ENCODE results near the gene PHF21B. TPM values are rescaled to one million over a fixed set of nuclear protein-coding genes. Genes with fewer than 3 reads are reported as not detected.
"Not testable (repeated sequence)": the region's sequence is repeated elsewhere in the genome, so short reads cannot be mapped to it uniquely, and the experiment has no call there.

Gene PHF21B
- 8.6 TPM for total RNA-seq

- FAIRE-seq (no peak), DNase-seq (ENCODE audit: low spot score in 2 of 2) (peak; percentile 77 to 85)
Measured at GRCh38 chr22:45009606-45010531, at the start of gene PHF21B. Gene PHF21B, minus strand, starts transcription at chr22:45010005. Its CDS starts 456 bp downstream, at chr22:45009549.

DNA sequence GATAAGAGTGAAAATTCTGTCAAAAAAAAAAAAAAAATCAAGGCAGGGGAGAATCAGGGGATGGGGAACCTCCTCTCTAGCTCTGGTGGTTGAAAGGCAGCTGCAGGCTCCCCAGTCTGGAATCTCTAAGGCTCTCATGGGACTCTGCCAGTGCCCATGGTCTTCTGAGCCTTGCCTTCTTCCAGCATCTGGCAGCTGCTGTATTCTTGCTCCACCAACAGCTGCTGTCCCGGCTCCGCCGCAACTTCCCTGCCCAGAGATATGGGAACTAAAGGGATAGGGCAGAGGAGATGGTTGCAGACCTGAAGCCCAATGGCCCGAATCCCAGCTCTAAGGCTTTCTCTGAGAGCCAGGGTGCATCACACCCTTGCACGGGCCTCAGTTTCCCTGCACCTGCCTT lies 49.5 kb upstream of the PHF21B start:
- FAIRE-seq, result no peak
- DNase-seq (ENCODE audit: low spot score in 2 of 2), result no peak

DNA sequence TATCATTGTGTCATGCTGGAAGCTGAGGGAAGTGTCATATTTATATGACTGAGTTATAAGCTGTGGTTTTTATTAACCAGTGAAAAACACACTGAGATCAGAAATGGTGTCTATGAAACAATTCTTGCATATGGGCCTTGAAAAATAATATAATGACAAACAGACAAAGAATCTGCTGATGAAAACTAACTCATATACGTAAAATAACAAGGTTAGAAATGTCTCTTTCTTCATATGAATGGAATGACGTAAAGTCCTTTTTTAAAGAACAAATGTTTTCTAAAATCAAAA lies 48.8 kb upstream of the PHF21B start:
- FAIRE-seq, result no peak
- no peak for DNase-seq (ENCODE audit: low spot score in 2 of 2)

- no peak for FAIRE-seq
Measured at GRCh38 chr22:45055936-45056335, 46.1 kb upstream of the PHF21B start.

DNA sequence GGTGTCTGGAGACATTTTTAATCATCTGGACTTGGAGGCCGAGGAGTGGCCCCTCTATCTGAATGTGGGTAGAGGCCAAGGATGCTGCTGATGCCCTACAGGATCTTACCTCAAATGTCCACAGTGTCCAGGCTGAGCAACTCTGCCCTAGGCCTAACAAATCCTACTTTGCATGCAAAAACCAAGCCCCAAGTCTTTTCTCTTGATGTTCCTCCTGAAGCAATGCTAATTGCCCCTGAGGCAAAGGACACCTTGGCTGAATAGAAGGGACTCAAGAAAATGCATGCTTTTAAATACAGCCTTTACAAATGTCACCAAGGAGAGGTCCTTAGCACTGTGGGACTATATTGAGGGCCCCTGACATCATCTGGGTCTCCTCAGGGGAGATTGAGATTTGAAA lies 43.8 kb upstream of the PHF21B start:
- no peak for FAIRE-seq
- DNase-seq (ENCODE audit: low spot score in 2 of 2), result no peak

More at GRCh38 chr22:45055936-45056335, 46.1 kb upstream of the PHF21B start:
- no peak for DNase-seq (ENCODE audit: low spot score in 2 of 2)

- FAIRE-seq (no peak), DNase-seq (ENCODE audit: low spot score in 2 of 2) (no peak)
Measured at GRCh38 chr22:45053094-45053493, 43.3 kb upstream of the PHF21B start.

DNA sequence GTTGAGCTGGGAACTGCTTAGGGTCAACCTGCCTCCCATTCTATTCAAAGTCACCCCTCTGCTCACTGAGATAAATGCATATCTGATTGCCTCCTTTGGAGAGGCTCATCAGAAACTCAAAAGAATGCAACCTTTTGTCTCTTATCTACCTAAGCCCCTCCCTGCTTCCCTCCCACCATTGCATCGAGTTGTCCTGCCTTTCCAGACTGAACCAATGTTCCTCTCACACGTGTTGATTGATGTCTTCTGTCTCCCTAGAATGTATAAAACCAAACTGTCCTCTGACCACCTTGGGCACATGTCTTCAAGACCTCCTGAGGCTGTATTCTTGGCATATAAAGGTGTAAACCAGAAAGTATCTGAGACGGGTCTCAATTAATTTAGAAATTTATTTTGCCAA lies 42.9 kb upstream of the PHF21B start:
- not testable (repeated sequence) for DNase-seq (ENCODE audit: low spot score in 2 of 2); FAIRE-seq

- no peak for FAIRE-seq
- no peak for DNase-seq (ENCODE audit: low spot score in 2 of 2)
Measured at GRCh38 chr22:45051946-45052345, 42.1 kb upstream of the PHF21B start.

DNA sequence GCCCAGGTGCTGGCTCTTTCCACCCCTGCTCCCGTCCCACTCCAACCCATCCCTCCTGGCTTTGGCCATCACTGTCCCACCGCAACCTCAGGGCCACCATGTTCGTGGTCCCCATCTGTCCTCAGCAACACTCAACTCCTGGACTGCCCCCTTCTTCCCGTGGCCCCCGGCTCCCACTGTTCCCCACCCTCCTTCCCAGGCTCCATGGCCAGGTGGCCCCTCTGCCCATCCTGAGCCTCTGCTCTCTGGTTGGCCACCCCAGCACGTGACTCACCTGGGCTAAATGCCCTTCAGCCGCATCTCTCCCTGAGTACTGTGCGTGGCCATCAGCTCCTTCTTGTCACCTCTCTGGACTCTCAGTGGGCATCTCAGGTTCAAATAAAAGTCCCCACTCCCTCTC lies 41.6 kb upstream of the PHF21B start:
- no peak for DNase-seq (ENCODE audit: low spot score in 2 of 2)
- no peak for FAIRE-seq

- DNase-seq (ENCODE audit: low spot score in 2 of 2) (no peak), FAIRE-seq (no peak)
Measured at GRCh38 chr22:45047260-45047659, 37.5 kb upstream of the PHF21B start.

DNA sequence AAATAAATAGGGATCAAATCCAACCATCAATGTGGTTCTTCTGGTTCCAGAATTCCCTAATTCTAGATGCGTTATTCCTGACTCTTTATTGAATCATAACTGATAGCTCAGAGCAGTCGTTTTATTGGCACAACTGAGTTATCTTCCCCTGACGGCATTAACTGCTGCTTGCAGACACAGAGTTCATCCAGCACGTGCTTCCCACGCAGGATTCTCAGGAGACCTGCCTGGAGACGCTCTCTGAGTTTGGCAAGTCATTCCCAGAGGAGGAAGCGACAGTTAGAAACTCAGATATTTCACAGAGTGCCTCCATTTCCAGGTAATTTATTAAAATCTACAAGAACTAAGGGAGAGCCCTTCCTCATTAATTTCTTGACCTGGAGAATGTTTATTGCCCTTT lies 35.4 kb upstream of the PHF21B start:
- FAIRE-seq (no peak), DNase-seq (ENCODE audit: low spot score in 2 of 2) (no peak)

DNA sequence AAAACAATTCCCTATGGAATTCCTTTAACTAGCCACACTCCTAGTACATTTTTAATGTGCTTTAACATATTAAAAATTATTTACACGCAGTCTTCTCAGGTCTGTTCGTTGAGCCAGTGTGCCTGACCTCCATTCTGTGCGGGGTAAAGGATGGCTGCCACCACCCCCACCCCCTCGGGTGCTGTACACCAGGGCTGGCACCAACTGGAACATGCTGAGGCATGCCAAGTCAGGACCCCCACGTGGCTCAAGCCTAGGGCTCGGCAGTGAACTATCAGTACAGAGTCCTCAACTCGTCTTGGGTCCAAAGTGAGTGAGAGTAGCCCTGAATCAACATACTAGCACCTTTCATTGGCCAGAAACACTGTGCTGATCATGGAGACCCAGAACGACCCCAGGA lies 32.5 kb upstream of the PHF21B start:
- DNase-seq (ENCODE audit: low spot score in 2 of 2) (no peak), FAIRE-seq (no peak)

GRCh38 chr22:45039133-45039532 lies 29.3 kb upstream of the PHF21B start:
- no peak for DNase-seq (ENCODE audit: low spot score in 2 of 2)
- no peak for FAIRE-seq

DNA sequence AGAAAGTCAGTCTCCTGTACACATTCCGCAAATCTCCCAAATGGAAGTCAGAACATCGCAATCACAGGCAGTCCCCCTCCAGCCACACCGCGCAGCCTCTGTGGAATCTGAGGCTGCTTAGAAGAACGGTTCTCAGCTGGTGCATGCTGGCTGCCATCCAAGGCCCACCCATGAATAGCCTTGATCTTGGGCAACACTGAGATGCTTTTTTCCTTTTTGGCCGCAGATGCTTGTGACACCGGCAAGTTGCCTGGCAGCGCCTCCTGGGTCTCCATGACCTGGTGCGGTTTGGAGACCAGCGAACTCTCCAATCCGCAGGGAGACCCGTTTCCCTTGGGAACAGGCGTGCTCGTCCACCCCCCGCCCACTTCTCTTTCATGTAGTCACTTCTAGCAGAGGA lies 26.3 kb upstream of the PHF21B start:
- no peak for DNase-seq (ENCODE audit: low spot score in 2 of 2)

GRCh38 chr22:45034821-45035220 lies 25.0 kb upstream of the PHF21B start:
- DNase-seq (ENCODE audit: low spot score in 2 of 2) (no peak), FAIRE-seq (no peak)

More for the DNA sequence above, 26.3 kb upstream of the PHF21B start:
- no peak for FAIRE-seq

DNA sequence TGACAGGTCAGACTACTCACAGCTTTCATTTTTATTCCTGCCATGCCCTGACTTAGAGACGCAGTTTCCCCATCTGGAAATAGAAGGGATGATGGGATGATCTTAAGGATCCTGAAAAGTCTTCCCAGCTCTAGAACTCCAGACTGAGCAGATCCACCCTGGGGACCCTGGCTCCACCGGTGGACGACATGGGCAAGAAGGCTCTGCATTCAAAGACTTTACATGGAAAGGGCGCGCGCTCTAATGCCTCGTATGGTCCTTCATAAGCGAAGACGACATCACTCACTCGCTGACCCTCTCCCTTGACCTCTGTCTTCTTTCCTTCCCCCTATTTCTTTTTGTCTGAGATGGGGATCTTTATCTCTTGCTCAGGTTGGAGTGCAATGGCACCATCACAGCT lies 24.4 kb upstream of the PHF21B start:
- DNase-seq (ENCODE audit: low spot score in 2 of 2) (no peak), FAIRE-seq (no peak)

- FAIRE-seq (no peak), DNase-seq (ENCODE audit: low spot score in 2 of 2) (no peak)
Measured at GRCh38 chr22:45033136-45033535, 23.3 kb upstream of the PHF21B start.

DNA sequence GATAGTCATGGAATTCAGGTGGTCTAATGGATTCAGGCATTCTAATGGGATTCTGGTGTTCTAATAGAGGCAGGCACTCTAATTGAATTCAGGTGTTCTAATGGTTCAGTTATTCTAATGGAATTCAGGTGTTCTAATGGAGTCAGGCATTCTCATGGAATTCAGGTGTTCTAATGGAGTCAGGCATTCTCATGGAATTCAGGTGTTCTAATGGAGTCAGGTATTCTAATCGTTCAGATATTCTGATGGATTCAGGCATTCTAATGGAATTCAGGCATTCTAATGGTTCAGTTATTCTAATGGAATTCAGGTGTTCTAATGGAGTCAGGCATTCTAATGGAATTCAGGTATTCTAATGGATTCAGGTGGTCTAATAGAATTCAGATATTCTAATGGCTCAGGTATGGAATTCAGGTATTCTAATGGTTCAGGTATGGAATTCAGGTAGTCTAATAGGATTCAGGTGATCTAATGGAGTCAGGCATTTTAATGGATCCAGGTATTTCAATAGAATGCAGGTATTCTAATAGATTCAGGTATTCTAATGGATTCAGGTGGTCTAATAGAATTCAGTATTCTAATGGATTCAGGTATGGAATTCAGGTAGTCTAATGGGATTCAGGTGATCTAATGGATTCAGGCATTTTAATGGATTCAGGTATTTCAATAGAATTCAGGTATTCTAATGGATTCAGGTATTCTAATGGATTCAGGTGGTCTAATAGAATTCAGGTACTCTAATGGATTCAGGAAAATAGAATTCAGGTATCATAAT lies 22.0 kb upstream of the PHF21B start:
- DNase-seq (ENCODE audit: low spot score in 2 of 2), result no peak
- FAIRE-seq, result no peak

- DNase-seq (ENCODE audit: low spot score in 2 of 2) (no peak), FAIRE-seq (no peak)
Measured at GRCh38 chr22:45029501-45029900, 19.7 kb upstream of the PHF21B start.

DNA sequence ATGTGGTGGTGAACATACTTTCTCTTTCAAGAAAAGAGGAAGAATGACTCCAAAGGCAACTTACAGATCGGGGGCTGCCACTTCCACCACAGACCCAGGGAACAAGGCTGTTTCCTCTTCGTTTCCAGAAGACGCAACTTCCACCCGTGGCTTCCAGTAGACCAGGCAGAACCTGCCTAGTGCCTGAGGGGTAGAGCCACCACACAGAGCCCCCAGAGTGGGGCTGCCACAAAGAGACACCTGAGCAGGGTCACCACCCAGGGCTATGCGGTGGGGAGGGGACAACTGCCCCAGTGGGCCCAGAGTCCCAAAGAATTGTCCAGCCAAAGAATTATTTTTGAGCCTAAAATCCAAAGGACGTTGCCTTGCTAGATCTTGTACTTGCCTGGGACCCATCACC lies 16.7 kb upstream of the PHF21B start:
- FAIRE-seq (no peak), DNase-seq (ENCODE audit: low spot score in 2 of 2) (no peak)

DNA sequence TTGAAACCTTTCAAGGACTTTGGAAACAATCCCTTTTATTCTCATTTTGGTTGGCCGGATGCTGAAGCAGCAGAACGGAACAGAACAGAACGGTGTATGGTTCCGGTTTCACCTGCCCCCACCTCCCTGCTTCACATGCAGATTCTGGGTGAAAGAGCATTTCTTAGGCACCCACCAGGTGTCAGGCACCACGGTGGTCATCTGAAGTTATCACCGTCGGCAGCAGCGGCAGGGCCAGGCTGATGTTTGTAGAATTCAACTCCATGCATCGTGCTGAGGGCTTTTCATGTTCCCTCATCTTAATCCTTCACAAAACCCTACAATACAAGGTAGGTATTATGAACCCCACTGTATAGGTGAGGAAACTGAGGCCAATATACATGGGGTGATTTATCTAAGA lies 13.6 kb upstream of the PHF21B start:
- no peak for FAIRE-seq
- DNase-seq (ENCODE audit: low spot score in 2 of 2), result no peak

Data from frontal cortex (tissue), 4 donors.